OCI-LY7 (cell line): ENCODE results near the gene TCF12. TPM values are rescaled to one million over a fixed set of nuclear protein-coding genes. Genes with fewer than 3 reads are reported as not detected.

Source experiments
- BruUV-seq: library from RNA; stranded (reverse); fragments of 400-500 nt; replicated peaks from 2 replicates; lab custom pipeline; 2021; lab: Mats Ljungman, UMichigan
- CTCF ChIA-PET: fragments of 300-600 bp; sonication (Branson Sonifier 250); formaldehyde crosslinking; loops from one replicate; lab custom pipeline; 2022; ENCODE audit warnings: antibody characterized with exemption; ENCODE audit not compliant: unreplicated experiment; lab: Charles Lee
- POLR2A ChIA-PET: fragments of 300-600 bp; sonication (Branson Sonifier 250); formaldehyde crosslinking; loops from one replicate; lab custom pipeline; 2022; ENCODE audit warnings: antibody characterized with exemption; lab: Charles Lee
- DNase-seq: peaks from one replicate; pipeline ENCODE4 v3.0.0-alpha.2; 2015; ENCODE audit warnings: low spot score
- H2AFZ ChIP-seq: fragments of 200-600 bp; sonication (generic), shearing (Covaris generic); 2 replicates; pipeline ENCODE4 v1.6.1; 2014; ENCODE audit warnings: mild to moderate bottlenecking, antibody characterized with exemption, low read length, moderate library complexity
- H3K27ac ChIP-seq: fragments of 200-600 bp; sonication (generic); 2 replicates; pipeline ENCODE4 v1.5.1; 2014; ENCODE audit warnings: mixed run types, low read depth, mild to moderate bottlenecking, moderate library complexity, low read length, inconsistent platforms; ENCODE audit not compliant: poor library complexity, severe bottlenecking
- H3K36me3 ChIP-seq: fragments of 200-600 bp; sonication (generic); 2 replicates; pipeline ENCODE4 v1.6.1; 2014; ENCODE audit warnings: mild to moderate bottlenecking, antibody characterized with exemption, low read length, moderate library complexity, mixed read lengths; ENCODE audit not compliant: insufficient read depth
- H3K4me1 ChIP-seq: fragments of 200-600 bp; sonication (generic); 2 replicates; pipeline ENCODE4 v1.5.1; 2014; ENCODE audit warnings: mild to moderate bottlenecking, low read length; ENCODE audit not compliant: insufficient read depth, poor library complexity, severe bottlenecking
- H3K4me2 ChIP-seq: fragments of 200-600 bp; sonication (generic); 2 replicates; pipeline ENCODE4 v1.6.1; 2014; ENCODE audit warnings: mild to moderate bottlenecking, low read length
- H3K4me3 ChIP-seq: fragments of 200-600 bp; sonication (generic); 2 replicates; pipeline ENCODE4 v1.5.1; 2014; ENCODE audit warnings: mild to moderate bottlenecking, low read depth, low read length; ENCODE audit not compliant: poor library complexity, severe bottlenecking
- H3K79me2 ChIP-seq: fragments of 200-600 bp; sonication (generic); 2 replicates; pipeline ENCODE4 v1.6.1; 2016; ENCODE audit warnings: low read depth, mild to moderate bottlenecking, low read length, moderate library complexity, mixed read lengths; ENCODE audit not compliant: insufficient read depth
- H3K9me2 ChIP-seq: fragments of 200-600 bp; sonication (generic); 2 replicates; pipeline ENCODE4 v1.6.1; 2016; ENCODE audit warnings: mild to moderate bottlenecking, low read length, mixed read lengths; ENCODE audit not compliant: insufficient read depth
- H3K9me3 ChIP-seq: fragments of 200-600 bp; sonication (generic); 2 replicates; pipeline ENCODE4 v1.6.1; 2014; ENCODE audit warnings: mild to moderate bottlenecking, mixed run types, low read length, mixed read lengths
- H4K20me1 ChIP-seq: fragments of 200-600 bp; sonication (generic); 2 replicates; pipeline ENCODE4 v1.6.1; 2014; ENCODE audit warnings: mild to moderate bottlenecking, antibody characterized with exemption, low read length, moderate library complexity, mixed read lengths; ENCODE audit not compliant: insufficient read depth
- CTCF ChIP-seq: fragments of 200-600 bp; sonication (generic); conservative IDR thresholded peaks from 2 replicates; pipeline ENCODE4 v1.5.1; 2014; ENCODE audit warnings: mild to moderate bottlenecking, antibody characterized with exemption, low read length, moderate library complexity, mixed read lengths
- EZH2phosphoT487 ChIP-seq: fragments of 200-600 bp; sonication (generic); IDR thresholded peaks from 2 replicates; pipeline ENCODE4 v1.6.1; 2018; ENCODE audit warnings: low read depth, borderline replicate concordance, mild to moderate bottlenecking, mixed run types, antibody characterized with exemption, low read length, moderate library complexity, mixed read lengths
- intact Hi-C: fragments of 100-400 bp; cut with micrococcal nuclease; formaldehyde crosslinking; loops from one replicate; pipeline ENCODE4 v1.10.0; 2022; ENCODE audit not compliant: unreplicated experiment
- total RNA-seq, 2 experiments: library from RNA; depleted of rRNA in 1 of 2; stranded (reverse); fragments of >200 nt in 1 of 2; shearing (Covaris generic) in 1 of 2; gene quantifications; 2 replicates each; pipeline ENCODE4 v1.2.3, GENCODE V29; 2014 to 2022

The TCF12 gene
- total RNA-seq, 2 experiments from 2014 or later, result 51.6 to 139 TPM

- H3K4me1 ChIP-seq, result peaks cover 8% of the 10 kb centered on the region
- TF ChIP-seq CTCF (no peak), EZH2phosphoT487 (no peak)
- no peak overlapping the region for H3K4me3 ChIP-seq
- ChIA-PET POLR2A (interaction anchor here (0.6 to 1.1 kb wide), 3 partner anchors 8 to 147 kb away, joined by 3 to 5 read pairs (median 3); no protein-coding TSS in a partner anchor), CTCF (no interaction called here)
- intact Hi-C loops, result no loop called here
- no peak overlapping the region for H3K4me2 ChIP-seq
- peaks cover 89% of the 10 kb centered on the region for H3K36me3 ChIP-seq
- H3K9me2 ChIP-seq, result no peaks in the 10 kb centered on the region
- no peak overlapping the region for H2AFZ ChIP-seq
- BruUV-seq, result no TSS peak
- DNase-seq, result no peak
- peaks cover 13% of the 10 kb centered on the region; the same call in 1 of the 2 replicates for H4K20me1 ChIP-seq
- no peak overlapping the region for H3K27ac ChIP-seq
- no peaks in the 10 kb centered on the region for H3K9me3 ChIP-seq
- peaks cover 17% of the 10 kb centered on the region; the same call in 1 of the 2 replicates for H3K79me2 ChIP-seq
Measured at GRCh38 chr15:56927816-56928215, 9.4 kb downstream of the TCF12 start.

- Histone ChIP-seq H3K9me2 (no peaks in the 10 kb centered on the region), H3K9me3 (no peaks in the 10 kb centered on the region), H3K4me3 (no peak overlapping the region), H3K4me2 (no peak overlapping the region), H3K79me2 (peaks cover 28% of the 10 kb centered on the region; the same call in 1 of the 2 replicates), H3K27ac (no peak overlapping the region), H2AFZ (no peak overlapping the region), H3K36me3 (peaks cover 84% of the 10 kb centered on the region), H4K20me1 (peaks cover 13% of the 10 kb centered on the region; the same call in 1 of the 2 replicates), H3K4me1 (peaks cover 8% of the 10 kb centered on the region)
- no peak for DNase-seq
- TF ChIP-seq CTCF, result no peak
- TF ChIP-seq EZH2phosphoT487, result no peak
- intact Hi-C loops, result no loop called here
- ChIA-PET CTCF (no interaction called here), POLR2A (interaction anchor here (1.5 kb wide), 1 partner anchor 13 kb away, joined by 3 read pairs; no protein-coding TSS in a partner anchor)
- BruUV-seq, result no TSS peak
Measured at GRCh38 chr15:56929399-56929798, 11.0 kb downstream of the TCF12 start.

GRCh38 chr15:56929933-56930332, 11.5 kb downstream of the TCF12 start:
- peaks cover 28% of the 10 kb centered on the region; the same call in 1 of the 2 replicates for H3K79me2 ChIP-seq
- H2AFZ ChIP-seq, result no peak overlapping the region
- H3K9me2 ChIP-seq, result no peaks in the 10 kb centered on the region
- peaks cover 13% of the 10 kb centered on the region; the same call in 1 of the 2 replicates for H4K20me1 ChIP-seq
- intact Hi-C loops, result loop anchor here (1.0 kb wide), 1 partner anchor 45 kb away; no protein-coding TSS in a partner anchor
- no peak for TF ChIP-seq EZH2phosphoT487
- TF ChIP-seq CTCF, result no peak
- H3K36me3 ChIP-seq, result peaks cover 84% of the 10 kb centered on the region
- H3K9me3 ChIP-seq, result no peaks in the 10 kb centered on the region
- H3K27ac ChIP-seq, result no peak overlapping the region
- H3K4me1 ChIP-seq, result peaks cover 8% of the 10 kb centered on the region
- DNase-seq, result no peak
- no TSS peak for BruUV-seq
- POLR2A ChIA-PET, result interaction anchor here (1.5 kb wide), 1 partner anchor 12 kb away, joined by 3 read pairs; no protein-coding TSS in a partner anchor
- CTCF ChIA-PET, result no interaction called here
- no peak overlapping the region for H3K4me2 ChIP-seq
- no peak overlapping the region for H3K4me3 ChIP-seq
